Fibroblast of lung (primary cell): ENCODE results near the gene DNAJC1. TPM values are rescaled to one million over a fixed set of nuclear protein-coding genes. Genes with fewer than 3 reads are reported as not detected.

ENCODE experiments used
- DNase-seq, 2 donors: peaks; one replicate each; pipeline versions ENCODE4 v3.0.0 to v3.0.0-alpha.2; 2010; ENCODE audit warnings: low read depth in 2 of 2
- H2AFZ ChIP-seq: 2 replicates; pipeline ENCODE4 v1.5.1; 2012; ENCODE audit warnings: low read length, control low read depth, inconsistent platforms
- H3K27ac ChIP-seq: 2 replicates; pipeline ENCODE4 v1.5.1; 2011; ENCODE audit warnings: low read length, control low read depth; ENCODE audit not compliant: insufficient read depth
- H3K27me3 ChIP-seq: 2 replicates; pipeline ENCODE4 v1.5.1; 2011; ENCODE audit warnings: mild to moderate bottlenecking, low read length; ENCODE audit not compliant: control insufficient read depth, insufficient read depth
- H3K36me3 ChIP-seq: 2 replicates; pipeline ENCODE4 v1.5.1; 2011; ENCODE audit warnings: low read length; ENCODE audit not compliant: control insufficient read depth, insufficient read depth
- H3K4me1 ChIP-seq: 2 replicates; pipeline ENCODE4 v1.5.1; 2011; ENCODE audit warnings: low read length; ENCODE audit not compliant: control insufficient read depth, insufficient read depth; ENCODE audit errors: extremely low read depth
- H3K4me2 ChIP-seq: 2 replicates; pipeline ENCODE4 v1.5.1; 2011; ENCODE audit warnings: low read length, control low read depth; ENCODE audit not compliant: insufficient read depth; ENCODE audit errors: extremely low read depth
- H3K4me3 ChIP-seq, 4 experiments: fragments of 200-600 bp in 1 of 4; sonication (generic) in 1 of 4; replicated peaks in 1 of 4; 2 replicates each; pipeline ENCODE4 v1.5.1; 2011 to 2016; ENCODE audit warnings: low read length in 4 of 4, low read depth in 3 of 4, mild to moderate bottlenecking in 3 of 4, control low read depth in 2 of 4, inconsistent platforms in 1 of 4, mixed read lengths in 1 of 4; ENCODE audit not compliant: insufficient read depth in 1 of 4; ENCODE audit errors: control extremely low read depth in 1 of 4
- H3K79me2 ChIP-seq: 2 replicates; pipeline ENCODE4 v1.5.1; 2012; ENCODE audit warnings: mild to moderate bottlenecking, low read length, inconsistent platforms; ENCODE audit not compliant: control insufficient read depth, insufficient read depth
- H3K9ac ChIP-seq: 2 replicates; pipeline ENCODE4 v1.5.1; 2011; ENCODE audit warnings: mild to moderate bottlenecking, low read length, control low read depth; ENCODE audit not compliant: insufficient read depth
- H3K9me3 ChIP-seq: 2 replicates; pipeline ENCODE4 v1.5.1; 2012; ENCODE audit warnings: low read depth, low read length; ENCODE audit not compliant: control insufficient read depth, insufficient read depth
- H4K20me1 ChIP-seq: 2 replicates; pipeline ENCODE4 v1.5.1; 2011; ENCODE audit warnings: low read length; ENCODE audit not compliant: control insufficient read depth, insufficient read depth; ENCODE audit errors: extremely low read depth
- CTCF ChIP-seq, 2 donors: IDR thresholded peaks in 1 of 2; conservative IDR thresholded peaks in 1 of 2; 1 replicate in 1 of 2; 2 replicates in 1 of 2; pipeline ENCODE4 v1.5.1; 2011 to 2012; ENCODE audit warnings: low read length in 2 of 2, control low read depth in 1 of 2, inconsistent platforms in 1 of 2, low read depth in 1 of 2, mild to moderate bottlenecking in 1 of 2
- EZH2 ChIP-seq: IDR thresholded peaks from 2 replicates; pipeline ENCODE4 v1.5.1; 2012; ENCODE audit warnings: low read length, control low read depth, mild to moderate bottlenecking; ENCODE audit errors: missing control alignments
- polyA plus RNA-seq, 2 donors: library from polyadenylated mRNA; depleted of rRNA in 1 of 2; stranded (reverse) in 1 of 2; unstranded in 1 of 2; fragments of >200 nt; gene quantifications; 2 replicates each; pipeline ENCODE4 v1.2.1, GENCODE V29; 2011 to 2012; ENCODE audit warnings: missing spikeins in 1 of 2
- total RNA-seq: library from RNA; depleted of rRNA; stranded (reverse); fragments of >200 nt; gene quantifications from 2 replicates; pipeline ENCODE4 v1.2.1, GENCODE V29; 2014

Gene DNAJC1
- total and polyA plus RNA-seq, 2 donors (not counting 1 experiment from before 2014, with no cell fraction given) = 27.7 to 46.2 TPM

GRCh38 chr10:21910798-21911197 lies 92.7 kb downstream of the DNAJC1 start:
- Histone ChIP-seq H3K36me3 (no peaks in the 10 kb centered on the region), H3K27ac (no peak overlapping the region), H3K79me2 (no peaks in the 10 kb centered on the region), H3K9ac (no peak overlapping the region), H4K20me1 (no peaks in the 10 kb centered on the region), H3K4me1 (no peaks in the 10 kb centered on the region), H3K27me3 (no peaks in the 10 kb centered on the region), H2AFZ (no peak overlapping the region), H3K4me3 (no peak overlapping the region), H3K9me3 (no peaks in the 10 kb centered on the region), H3K4me2 (no peak overlapping the region)
- no peak for DNase-seq
- TF ChIP-seq CTCF (conservative IDR thresholded peaks at IDR 0.05 in 1 of 2, IDR thresholded peaks at IDR 0.05 in 1 of 2; ENCODE audit: low read depth in 1 of 2, low read length in 2 of 2) (no peak), EZH2 (no peak)

- Histone ChIP-seq H3K4me1 (no peaks in the 10 kb centered on the region), H3K27me3 (no peaks in the 10 kb centered on the region)
Observed at GRCh38 chr10:21907436-21907835, 96.1 kb downstream of the DNAJC1 start.

GRCh38 chr10:21904930-21905329 lies 98.6 kb downstream of the DNAJC1 start:
- Histone ChIP-seq H3K27me3 (no peaks in the 10 kb centered on the region), H2AFZ (no peak overlapping the region), H3K4me3 (no peak overlapping the region), H3K9ac (no peak overlapping the region), H3K4me1 (no peaks in the 10 kb centered on the region), H3K9me3 (no peaks in the 10 kb centered on the region), H3K36me3 (no peaks in the 10 kb centered on the region), H4K20me1 (no peaks in the 10 kb centered on the region), H3K27ac (no peak overlapping the region), H3K79me2 (no peaks in the 10 kb centered on the region), H3K4me2 (no peak overlapping the region)
- no peak for DNase-seq
- TF ChIP-seq CTCF (conservative IDR thresholded peaks at IDR 0.05 in 1 of 2, IDR thresholded peaks at IDR 0.05 in 1 of 2; ENCODE audit: low read depth in 1 of 2, low read length in 2 of 2) (no peak), EZH2 (no peak)

More at GRCh38 chr10:21907436-21907835, 96.1 kb downstream of the DNAJC1 start:
- H3K36me3 ChIP-seq = no peaks in the 10 kb centered on the region
- no peak overlapping the region for H3K4me3 ChIP-seq
- H3K4me2 ChIP-seq = no peak overlapping the region
- TF ChIP-seq EZH2 = no peak
- TF ChIP-seq CTCF (conservative IDR thresholded peaks at IDR 0.05 in 1 of 2, IDR thresholded peaks at IDR 0.05 in 1 of 2; ENCODE audit: low read depth in 1 of 2, low read length in 2 of 2) = no peak
- no peaks in the 10 kb centered on the region for H4K20me1 ChIP-seq
- no peak overlapping the region for H3K9ac ChIP-seq
- H3K9me3 ChIP-seq = no peaks in the 10 kb centered on the region
- no peaks in the 10 kb centered on the region for H3K79me2 ChIP-seq
- no peak overlapping the region for H2AFZ ChIP-seq
- DNase-seq = no peak
- no peak overlapping the region for H3K27ac ChIP-seq
